HEK293T (cell line): ENCODE data around the gene MYH10.

Experiments
- ARNT ChIP-seq: fragments of 450-650 bp; IDR thresholded peaks from 2 replicates; pipeline ENCODE4 v1.6.1; 2017; ENCODE audit warnings: mild to moderate bottlenecking
- CTBP1 ChIP-seq: fragments of 450-650 bp; IDR thresholded peaks from 2 replicates; pipeline ENCODE4 v1.6.1; 2016; ENCODE audit warnings: borderline replicate concordance
- ELF4 ChIP-seq: fragments of 450-650 bp; IDR thresholded peaks from 2 replicates; pipeline ENCODE4 v1.6.1; 2017; ENCODE audit warnings: antibody characterized with exemption
- FOXK2 ChIP-seq: fragments of 450-650 bp; IDR thresholded peaks from 2 replicates; pipeline ENCODE4 v1.6.1; 2016; ENCODE audit warnings: mild to moderate bottlenecking
- FOXM1 ChIP-seq: fragments of 450-650 bp; IDR thresholded peaks from 2 replicates; pipeline ENCODE4 v1.6.1; 2017; ENCODE audit warnings: mild to moderate bottlenecking, borderline replicate concordance
- LEF1 ChIP-seq: fragments of 450-650 bp; IDR thresholded peaks from 2 replicates; pipeline ENCODE4 v1.6.1; 2017; ENCODE audit warnings: mild to moderate bottlenecking, borderline replicate concordance
- NFRKB ChIP-seq: fragments of 450-650 bp; IDR thresholded peaks from 2 replicates; pipeline ENCODE4 v1.6.1; 2016; ENCODE audit warnings: mild to moderate bottlenecking, moderate library complexity
- SUZ12 ChIP-seq: fragments of 450-650 bp; IDR thresholded peaks from 2 replicates; pipeline ENCODE4 v1.6.1; 2016; ENCODE audit warnings: mild to moderate bottlenecking
- TARDBP ChIP-seq: fragments of 450-650 bp; IDR thresholded peaks from 2 replicates; pipeline ENCODE4 v1.6.1; 2016

DNA sequence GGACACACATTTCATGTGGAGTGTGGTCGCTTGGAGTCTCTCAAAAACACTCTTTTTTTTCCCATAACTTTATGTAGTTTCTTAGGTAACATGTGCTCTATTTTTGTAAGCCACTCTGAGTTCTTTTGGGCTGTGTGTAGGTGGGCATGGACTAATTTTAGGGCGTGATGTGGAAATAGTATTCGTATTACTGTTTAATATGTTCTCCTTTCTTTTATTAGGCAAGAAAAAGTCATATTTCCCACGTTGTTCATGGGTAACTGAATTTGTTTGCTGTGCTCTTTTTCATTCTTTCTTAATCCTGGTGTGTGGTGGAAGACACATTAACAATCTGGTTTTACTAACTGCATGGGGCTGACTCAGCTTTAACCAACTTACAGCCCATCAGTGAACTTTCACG, 167.4 kb downstream of the MYH10 start:
- no peak for TF ChIP-seq NFRKB
- TF ChIP-seq SUZ12, result no peak
- no peak for TF ChIP-seq TARDBP
- TF ChIP-seq FOXM1, result no peak
- TF ChIP-seq FOXK2, result no peak
- TF ChIP-seq ARNT, result no peak
- TF ChIP-seq ELF4, result no peak
- no peak for TF ChIP-seq CTBP1
- TF ChIP-seq LEF1, result no peak
